HL-60 (cell line): ENCODE results near the gene PCDH8.

Experiments used
- CTCF ChIP-seq: IDR thresholded peaks from one replicate; pipeline ENCODE4 v1.5.1; 2011; ENCODE audit warnings: low read length, control low read depth, inconsistent platforms; ENCODE audit not compliant: insufficient read depth
- GABPA ChIP-seq: IDR thresholded peaks from 2 replicates; pipeline ENCODE4 v1.6.1; 2012; ENCODE audit warnings: low read depth
- POLR2AphosphoS5 ChIP-seq: IDR thresholded peaks from 2 replicates; pipeline ENCODE4 v1.6.1; 2012; ENCODE audit warnings: low read depth
- REST ChIP-seq: IDR thresholded peaks from 2 replicates; pipeline ENCODE4 v1.6.1; 2012; ENCODE audit warnings: low read depth; ENCODE audit not compliant: insufficient replicate concordance

- no peak for TF ChIP-seq CTCF
- TF ChIP-seq GABPA: no peak
- TF ChIP-seq POLR2AphosphoS5: no peak
- TF ChIP-seq REST: no peak
Observed at GRCh38 chr13:52844836-52845235, 3.6 kb downstream of the PCDH8 start.
